ENCODE data around the gene TMC7. TPM values are rescaled to one million over a fixed set of nuclear protein-coding genes. Genes with fewer than 3 reads are reported as not detected.

TMC7 gene
- polyA plus RNA-seq, 1 of the 3 experiments (the other 2 are of a cell fraction), result 0.66 TPM

- no peaks in the 10 kb centered on the region for H3F3A ChIP-seq (replicated peaks; ENCODE audit: insufficient read depth)
- no peak overlapping the region for H2AFZ ChIP-seq (ENCODE audit: low read depth)
- H3K9ac ChIP-seq, result no peak overlapping the region
- 46% methylated on average over 3 of the region's 3 CpGs for WGBS (ENCODE audit: low lambda C conversion rate)
- no peaks in the 10 kb centered on the region for H3K79me2 ChIP-seq (ENCODE audit: insufficient read depth)
- H3K4me3 ChIP-seq (ENCODE audit: low read depth in 2 of 2, low read length in 1 of 2), result no peak overlapping the region
- no peaks in the 10 kb centered on the region for H3K36me3 ChIP-seq (replicated peaks in 1 of 2; ENCODE audit: control insufficient read depth in 1 of 2, insufficient read depth in 2 of 2, low read length in 1 of 2)
- no peaks in the 10 kb centered on the region for H3K9me2 ChIP-seq
- TF ChIP-seq TEAD4 (IDR thresholded peaks at IDR 0.05; ENCODE audit: borderline replicate concordance, insufficient read depth), result no peak
- no peak for TF ChIP-seq NRF1 (IDR thresholded peaks at IDR 0.05; ENCODE audit: low read depth, low read length)
- TF ChIP-seq ELF1 (IDR thresholded peaks at IDR 0.05), result no peak
- TF ChIP-seq FOXM1 (IDR thresholded peaks at IDR 0.05; ENCODE audit: low read depth), result no peak
- TF ChIP-seq TCF12 (IDR thresholded peaks at IDR 0.05), result no peak
- no peak for TF ChIP-seq YY1 (IDR thresholded peaks at IDR 0.05; ENCODE audit: low read depth)
- no peak for TF ChIP-seq RXRA (IDR thresholded peaks at IDR 0.05; ENCODE audit: borderline replicate concordance, low read depth)
- no peak for TF ChIP-seq EZH2phosphoT487 (IDR thresholded peaks at IDR 0.05; ENCODE audit: borderline replicate concordance, low read depth)
- TF ChIP-seq RFX5 (IDR thresholded peaks at IDR 0.05; ENCODE audit: low read length), result no peak
- no peak for TF ChIP-seq FOXJ3 (CRISPR knock-in tag; IDR thresholded peaks at IDR 0.05)
- TF ChIP-seq TAF1 (IDR thresholded peaks at IDR 0.05; ENCODE audit: borderline replicate concordance, low read depth, low read length), result no peak
- no peak for TF ChIP-seq REST (IDR thresholded peaks at IDR 0.05; ENCODE audit: low read depth, low read length)
- TF ChIP-seq RAD21 (IDR thresholded peaks at IDR 0.05; ENCODE audit: low read length), result no peak
- TF ChIP-seq PBX3 (IDR thresholded peaks at IDR 0.05), result no peak
- no peak for TF ChIP-seq SMC3 (IDR thresholded peaks at IDR 0.05; ENCODE audit: low read depth, low read length)
- TF ChIP-seq RCOR1 (IDR thresholded peaks at IDR 0.05; ENCODE audit: low read length), result no peak
- TF ChIP-seq FOSL2 (IDR thresholded peaks at IDR 0.05; ENCODE audit: borderline replicate concordance, low read depth), result no peak
- POLR2A ChIA-PET, result no interaction called here
- CTCF ChIA-PET, result interaction anchor here (0.9 to 1.3 kb wide), 5 partner anchors 8 to 528 kb away, joined by 3 to 7 read pairs (median 3); partner anchors contain the start of gene TMC7
- no peak for DNase-seq
- peaks cover 8% of the 10 kb centered on the region; the same call in 1 of the 2 replicates for H3K27me3 ChIP-seq (ENCODE audit: insufficient read depth)
- H3K27ac ChIP-seq (ENCODE audit: low read depth in 2 of 2, low read length in 1 of 2), result no peak overlapping the region
- H4K20me1 ChIP-seq (ENCODE audit: insufficient read depth), result no peaks in the 10 kb centered on the region
- H3K9me3 ChIP-seq, result no peaks in the 10 kb centered on the region
- no peak overlapping the region for H3K4me2 ChIP-seq
- H3K4me1 ChIP-seq (ENCODE audit: control insufficient read depth in 1 of 2, insufficient read depth in 2 of 2, low read depth in 1 of 2, low read length in 1 of 2), result no peaks in the 10 kb centered on the region
Observed at GRCh38 chr16:18975109-18975508, 8.6 kb upstream of the TMC7 start.

Measured in SK-N-SH (cell line).